NT2/D1 (cell line): Measurements from ENCODE around the gene PARP6.

Experiments
- YY1 ChIP-seq: IDR thresholded peaks from 2 replicates; pipeline ENCODE4 v1.6.1; 2011; ENCODE audit not compliant: insufficient read length, insufficient read depth
- ZNF274 ChIP-seq: IDR thresholded peaks from 2 replicates; pipeline ENCODE4 v1.6.1; 2011; ENCODE audit warnings: mild to moderate bottlenecking, low read depth, low read length

DNA sequence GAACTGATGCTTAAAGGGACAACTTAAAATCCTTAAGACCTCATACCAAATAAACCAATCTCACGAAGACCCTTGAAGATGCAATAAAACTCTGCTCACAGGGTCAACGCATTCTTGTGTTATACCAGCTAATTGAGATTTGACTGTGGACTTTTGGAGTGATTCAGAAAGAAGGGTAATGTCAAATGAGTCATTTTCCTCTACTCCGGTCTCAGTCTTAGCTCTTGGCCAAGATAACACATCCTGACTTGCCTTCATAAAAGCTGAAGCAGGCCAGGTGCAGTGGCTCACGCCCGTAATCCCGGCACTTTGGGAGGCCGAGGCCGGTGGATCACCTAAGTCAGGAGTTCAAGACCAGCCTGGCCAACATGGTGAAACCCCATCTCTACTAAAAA lies 45.2 kb downstream of the PARP6 start:
- TF ChIP-seq YY1 (no peak), ZNF274 (no peak)
